Measurements from ENCODE around the gene KITLG. TPM values are rescaled to one million over a fixed set of nuclear protein-coding genes. Genes with fewer than 3 reads are reported as not detected.

Gene KITLG
- total and polyA plus RNA-seq, 2 of the 8 experiments (the other 6 are each of a cell fraction or from before 2014, with no cell fraction given), result 1.3 to 7.8 TPM

DNA sequence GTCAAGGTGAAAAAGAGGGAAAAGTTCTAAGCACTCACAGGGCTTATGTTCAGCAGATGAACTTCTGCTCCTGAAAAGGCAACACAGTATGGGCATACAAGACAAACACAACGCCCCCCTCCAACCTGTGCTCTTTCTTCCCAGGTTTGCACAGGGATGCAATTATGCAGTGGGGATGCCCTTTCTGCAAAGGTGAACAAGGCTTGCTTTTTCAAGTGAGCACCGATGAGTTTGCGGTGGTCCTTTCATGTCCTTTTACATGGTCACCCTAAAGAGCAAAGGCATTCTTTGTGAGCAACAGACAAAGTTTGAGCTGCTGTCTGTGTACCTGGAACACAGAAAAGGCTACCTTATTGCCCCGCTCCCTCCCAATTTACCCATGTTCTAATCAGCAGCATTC, 6.7 kb downstream of the KITLG start:
- Histone ChIP-seq H3K9ac (replicated peaks in 1 of 4; ENCODE audit: extremely low read depth in 1 of 4, low read depth in 3 of 4, low read length in 3 of 4) (no peak overlapping the region), H2BK20ac (ENCODE audit: low read length) (no peak overlapping the region), H2BK15ac (ENCODE audit: low read length) (0 out of 2 replicates have a peak overlapping the region, but pooled peaks have one; percentile 14), H4K8ac (ENCODE audit: extremely low read depth, insufficient read depth, low read length) (no peak overlapping the region), H3K79me2 (ENCODE audit: control insufficient read depth in 1 of 2, insufficient read depth in 2 of 2, low read length in 2 of 2) (peaks cover 0 to 13% of the 10 kb centered on the region in 2 experiments; a peak in 1 of 4 replicates), H3K27me3 (replicated peaks in 1 of 4; ENCODE audit: control insufficient read depth in 3 of 4, extremely low read depth in 1 of 4, insufficient read depth in 3 of 4, low read length in 3 of 4) (no peaks in the 10 kb centered on the region), H3K27ac (ENCODE audit: low read depth, low read length) (no peak overlapping the region), H2AK5ac (ENCODE audit: low read depth, low read length) (no peak overlapping the region), H3K14ac (ENCODE audit: insufficient read length) (no peak overlapping the region), H3K4me1 (replicated peaks in 1 of 4; ENCODE audit: control insufficient read depth in 3 of 4, insufficient read depth in 4 of 4, low read length in 3 of 4) (peaks cover 2 to 17% (median 10%) of the 10 kb centered on the region in 4 experiments; a peak in 3 of 7 replicates), H4K20me1 (replicated peaks in 1 of 2; ENCODE audit: control insufficient read depth in 1 of 2, insufficient read depth in 2 of 2, low read length in 2 of 2) (no peaks in the 10 kb centered on the region), H2BK5ac (ENCODE audit: low read depth, low read length) (no peak overlapping the region), H2BK12ac (ENCODE audit: low read depth, low read length) (no peak overlapping the region), H3K4me2 (ENCODE audit: insufficient read depth in 1 of 2, low read depth in 2 of 2, low read length in 2 of 2) (no peak overlapping the region), H3K4ac (replicated peaks; ENCODE audit: insufficient read length, low read depth, low read length) (no peak overlapping the region), H3K18ac (ENCODE audit: extremely low read depth, low read length) (no peak overlapping the region), H3K4me3 (ENCODE audit: extremely low read depth in 1 of 4, insufficient read depth in 2 of 4, low read depth in 3 of 4, low read length in 4 of 4) (no peak overlapping the region), H3K23me2 (ENCODE audit: low read depth, low read length) (no peaks in the 10 kb centered on the region), H3K9me3 (ENCODE audit: insufficient read depth in 2 of 2, low read depth in 1 of 2, low read length in 1 of 2) (no peaks in the 10 kb centered on the region), H3K36me3 (ENCODE audit: control insufficient read depth in 2 of 4, insufficient read depth in 4 of 4, low read length in 3 of 4) (no peaks in the 10 kb centered on the region), H4K5ac (ENCODE audit: insufficient read length, low read depth, low read length) (no peak overlapping the region), H2AFZ (ENCODE audit: low read length) (no peak overlapping the region), H3K79me1 (ENCODE audit: low read depth, low read length) (no peaks in the 10 kb centered on the region), H4K91ac (replicated peaks; ENCODE audit: insufficient read length, low read length) (no peak overlapping the region), H3K56ac (replicated peaks; ENCODE audit: insufficient read length, low read depth, low read length) (no peak overlapping the region), H3K23ac (ENCODE audit: insufficient read length) (no peak overlapping the region), H2BK120ac (replicated peaks; ENCODE audit: low read depth, low read length) (no peak overlapping the region)
- no peak for FAIRE-seq
- ChIA-PET CTCF (ENCODE audit: partially characterized antibody) (interaction anchor here (0.6 to 1.3 kb wide), 3 partner anchors 8 to 463 kb away, joined by 3 to 4 read pairs (median 3); no protein-coding TSS in a partner anchor), POLR2A (ENCODE audit: partially characterized antibody) (interaction anchor here (0.6 kb wide), 1 partner anchor 177 kb away, joined by 4 read pairs; no protein-coding TSS in a partner anchor)
- WGBS, 2 experiments (ENCODE audit: extremely low coverage in 1 of 2, insufficient coverage in 1 of 2, insufficient read length in 1 of 2, insufficient replicate concordance in 2 of 2, low coverage in 1 of 2, low lambda C conversion rate in 2 of 2, missing lambda C conversion rate in 1 of 2), result 86% methylated on average over 4 of the region's 4 CpGs; no CpG with 5 or more reads in 1 of the 2 experiments
- no peak for TF ChIP-seq POLR2AphosphoS5 (IDR thresholded peaks at IDR 0.05; ENCODE audit: low read depth, low read length)
- TF ChIP-seq, protein P1, sequence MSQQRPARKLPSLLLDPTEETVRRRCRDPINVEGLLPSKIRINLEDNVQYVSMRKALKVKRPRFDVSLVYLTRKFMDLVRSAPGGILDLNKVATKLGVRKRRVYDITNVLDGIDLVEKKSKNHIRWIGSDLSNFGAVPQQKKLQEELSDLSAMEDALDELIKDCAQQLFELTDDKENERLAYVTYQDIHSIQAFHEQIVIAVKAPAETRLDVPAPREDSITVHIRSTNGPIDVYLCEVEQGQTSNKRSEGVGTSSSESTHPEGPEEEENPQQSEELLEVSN (IDR thresholded peaks at IDR 0.05), result no peak
- no peak for TF ChIP-seq GTF2F1 (IDR thresholded peaks at IDR 0.05; ENCODE audit: borderline replicate concordance, low read depth, low read length)
- TF ChIP-seq CREB1 (IDR thresholded peaks at IDR 0.05), result no peak
- no peak for TF ChIP-seq MAFK (IDR thresholded peaks at IDR 0.05; ENCODE audit: low read depth, low read length)
- TF ChIP-seq CBX8 (IDR thresholded peaks at IDR 0.05; ENCODE audit: borderline replicate concordance, low read depth, low read length), result no peak
- no peak for TF ChIP-seq BCL11A (IDR thresholded peaks at IDR 0.05; ENCODE audit: low read depth in 2 of 2, low read length in 2 of 2)
- TF ChIP-seq EGR1 (IDR thresholded peaks at IDR 0.05; ENCODE audit: borderline replicate concordance, low read depth, low read length), result no peak
- TF ChIP-seq ASH2L (IDR thresholded peaks at IDR 0.05; ENCODE audit: low read length), result no peak
- DNase-seq (ENCODE audit: low read depth in 1 of 2, low spot score in 2 of 2), result no peak
